Peyer's patch (tissue), 4 donors: Measurements from ENCODE around the gene MRM1.

Source experiments
- CTCF ChIP-seq, 6 experiments: fragments of 450-650 bp in 4 of 6; fragments of 200-600 bp in 2 of 6; sonication (generic) in 1 of 6; IDR thresholded peaks; one replicate each; pipeline ENCODE4 v1.5.1; 2017 to 2019; ENCODE audit warnings: antibody characterized with exemption in 6 of 6, mild to moderate bottlenecking in 3 of 6, moderate library complexity in 1 of 6
- POLR2A ChIP-seq, 2 donors: fragments of 450-650 bp; IDR thresholded peaks; one replicate each; pipeline ENCODE4 v1.5.1; 2017; ENCODE audit warnings: antibody characterized with exemption in 2 of 2, mild to moderate bottlenecking in 2 of 2, moderate library complexity in 2 of 2

- TF ChIP-seq CTCF (IDR thresholded peaks at IDR 0.05) (no peak), POLR2A (IDR thresholded peaks at IDR 0.05) (no peak)
Observed at GRCh38 chr17:36629970-36630502, 28.7 kb downstream of the MRM1 start.
